Endothelial cell of umbilical vein (primary cell): ENCODE results near the gene F2RL3.
"Not testable (repeated sequence)": the region's sequence is repeated elsewhere in the genome, so short reads cannot be mapped to it uniquely, and the experiment has no call there.

Experiments
- EZH2 ChIP-seq: IDR thresholded peaks from 2 replicates; pipeline ENCODE4 v1.6.1; 2012; ENCODE audit warnings: borderline replicate concordance, low read depth, mild to moderate bottlenecking, moderate library complexity, low read length, inconsistent platforms; ENCODE audit not compliant: severe bottlenecking
- FOS ChIP-seq: IDR thresholded peaks from 2 replicates; pipeline ENCODE4 v1.6.1; 2011; ENCODE audit warnings: mild to moderate bottlenecking, low read length, moderate library complexity, borderline replicate concordance; ENCODE audit not compliant: insufficient read depth
- GATA2 ChIP-seq: IDR thresholded peaks from 2 replicates; pipeline ENCODE4 v1.7.0; 2011; ENCODE audit warnings: low read depth, mild to moderate bottlenecking, moderate library complexity, mixed read lengths, low read length; ENCODE audit not compliant: insufficient read length, insufficient read depth
- JUN ChIP-seq: IDR thresholded peaks from 2 replicates; pipeline ENCODE4 v1.6.1; 2011; ENCODE audit warnings: borderline replicate concordance, low read depth; ENCODE audit not compliant: insufficient read length, insufficient read depth
- MYC ChIP-seq: IDR thresholded peaks from one replicate; pipeline ENCODE4 v1.6.1; 2011; ENCODE audit warnings: mild to moderate bottlenecking, low read depth, low read length
- POLR2A ChIP-seq: IDR thresholded peaks from 2 replicates; pipeline ENCODE4 v1.6.1; 2012; ENCODE audit warnings: low read depth, mild to moderate bottlenecking, control low read depth, low read length
- POLR2AphosphoS5 ChIP-seq: IDR thresholded peaks from 2 replicates; pipeline ENCODE4 v1.6.1; 2012; ENCODE audit warnings: low read depth, mild to moderate bottlenecking, control low read depth, low read length, moderate library complexity; ENCODE audit not compliant: insufficient read depth
- TF ChIP-seq, protein P1 (sequence below), 2 donors: IDR thresholded peaks; 1 replicate in 1 of 2; 2 replicates in 1 of 2; pipeline ENCODE4 v1.5.1; 2011; ENCODE audit warnings: low read length in 2 of 2, mild to moderate bottlenecking in 2 of 2, moderate library complexity in 2 of 2, control low read depth in 1 of 2, inconsistent platforms in 1 of 2, low read depth in 1 of 2; ENCODE audit not compliant: insufficient read depth in 1 of 2; ENCODE audit errors: extremely low read depth in 1 of 2
- TF ChIP-seq, protein P2 (sequence below): IDR thresholded peaks from 2 replicates; pipeline ENCODE4 v1.6.1; 2011; ENCODE audit not compliant: insufficient read depth, insufficient read length

- not testable (repeated sequence) for TF ChIP-seq POLR2A, POLR2AphosphoS5, MYC, FOS, EZH2, GATA2, JUN
- TF ChIP-seq, protein P1, sequence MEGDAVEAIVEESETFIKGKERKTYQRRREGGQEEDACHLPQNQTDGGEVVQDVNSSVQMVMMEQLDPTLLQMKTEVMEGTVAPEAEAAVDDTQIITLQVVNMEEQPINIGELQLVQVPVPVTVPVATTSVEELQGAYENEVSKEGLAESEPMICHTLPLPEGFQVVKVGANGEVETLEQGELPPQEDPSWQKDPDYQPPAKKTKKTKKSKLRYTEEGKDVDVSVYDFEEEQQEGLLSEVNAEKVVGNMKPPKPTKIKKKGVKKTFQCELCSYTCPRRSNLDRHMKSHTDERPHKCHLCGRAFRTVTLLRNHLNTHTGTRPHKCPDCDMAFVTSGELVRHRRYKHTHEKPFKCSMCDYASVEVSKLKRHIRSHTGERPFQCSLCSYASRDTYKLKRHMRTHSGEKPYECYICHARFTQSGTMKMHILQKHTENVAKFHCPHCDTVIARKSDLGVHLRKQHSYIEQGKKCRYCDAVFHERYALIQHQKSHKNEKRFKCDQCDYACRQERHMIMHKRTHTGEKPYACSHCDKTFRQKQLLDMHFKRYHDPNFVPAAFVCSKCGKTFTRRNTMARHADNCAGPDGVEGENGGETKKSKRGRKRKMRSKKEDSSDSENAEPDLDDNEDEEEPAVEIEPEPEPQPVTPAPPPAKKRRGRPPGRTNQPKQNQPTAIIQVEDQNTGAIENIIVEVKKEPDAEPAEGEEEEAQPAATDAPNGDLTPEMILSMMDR (IDR thresholded peaks at IDR 0.05; ENCODE audit: extremely low read depth in 1 of 2, insufficient read depth in 1 of 2, low read depth in 1 of 2, low read length in 2 of 2): not testable (repeated sequence)
- TF ChIP-seq, protein P2, sequence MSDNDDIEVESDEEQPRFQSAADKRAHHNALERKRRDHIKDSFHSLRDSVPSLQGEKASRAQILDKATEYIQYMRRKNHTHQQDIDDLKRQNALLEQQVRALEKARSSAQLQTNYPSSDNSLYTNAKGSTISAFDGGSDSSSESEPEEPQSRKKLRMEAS: not testable (repeated sequence)
These were observed 51.3 kb downstream of the F2RL3 start for GRCh38 chr19:16940063-16940462.
